K562 (cell line): Measurements from ENCODE around the gene CCDC175. TPM values are rescaled to one million over a fixed set of nuclear protein-coding genes. Genes with fewer than 3 reads are reported as not detected.

Experiments used
- ATAC-seq: fragments of 200-7000 bp; cut with Tn5 transposase; 3 replicates; pipeline ENCODE4 v1.9.1; 2020; ENCODE audit warnings: moderate library complexity
- BruUV-seq: library from RNA; stranded (reverse); fragments of 400-500 nt; replicated peaks from 2 replicates; lab custom pipeline; 2021; lab: Mats Ljungman, UMichigan
- CTCF ChIA-PET: fragments of 300-600 bp; formaldehyde crosslinking; extraction: SDS; loops from one replicate; lab custom pipeline; 2021; ENCODE audit warnings: low intra/inter-chr PET ratio; lab: Yijun Ruan, JAX
- POLR2A ChIA-PET: fragments of 300-600, 350-650 bp; sonication (Branson Sonifier 250); formaldehyde crosslinking; extraction: SDS; loops from one replicate; lab custom pipeline; 2021; ENCODE audit warnings: antibody characterized with exemption, inconsistent platforms; lab: Yijun Ruan, JAX
- DNase-seq, 4 experiments: peaks; one replicate each; pipeline versions ENCODE4 v3.0.0 to v3.0.0-alpha.2; 2011 to 2018; ENCODE audit warnings: low spot score in 3 of 4, mixed read lengths in 3 of 4; ENCODE audit errors: extremely low read depth in 1 of 4
- FAIRE-seq: peaks from 2 replicates; lab custom pipeline; 2011; peaks lifted over from hg19 to GRCh38; lab: Jason Lieb, UNC
- H2AFZ ChIP-seq: 2 replicates; pipeline ENCODE4 v1.6.0; 2011; ENCODE audit warnings: low read depth, low read length, control low read depth, inconsistent platforms
- H3K27ac ChIP-seq: fragments of 200-600 bp; 3 replicates; pipeline ENCODE4 v1.8.0; 2011; ENCODE audit warnings: low read depth, mild to moderate bottlenecking, control low read depth, inconsistent platforms, low read length, moderate library complexity, mixed read lengths; ENCODE audit errors: extremely low read depth
- H3K27me3 ChIP-seq, 2 experiments: fragments of 300-600 bp in 1 of 2; 2 replicates in 1 of 2; 3 replicates in 1 of 2; pipeline versions ENCODE4 v1.6.0 to v1.8.0; 2011; ENCODE audit warnings: inconsistent platforms in 2 of 2, low read length in 2 of 2, mild to moderate bottlenecking in 1 of 2, mixed read lengths in 1 of 2, moderate library complexity in 1 of 2; ENCODE audit not compliant: control insufficient read depth in 2 of 2, insufficient read depth in 2 of 2
- H3K36me3 ChIP-seq: fragments of 300-600 bp; 3 replicates; pipeline ENCODE4 v1.8.0; 2011; ENCODE audit warnings: mild to moderate bottlenecking, low read length, inconsistent platforms; ENCODE audit not compliant: control insufficient read depth, insufficient read depth
- H3K4me1 ChIP-seq, 2 experiments: fragments of 200-600 bp in 1 of 2; replicated peaks in 1 of 2; 2 replicates in 1 of 2; 3 replicates in 1 of 2; pipeline versions ENCODE4 v1.5.1 to v1.8.0; 2011; ENCODE audit warnings: inconsistent platforms in 2 of 2, low read length in 2 of 2, mild to moderate bottlenecking in 1 of 2, mixed read lengths in 1 of 2, moderate library complexity in 1 of 2; ENCODE audit not compliant: control insufficient read depth in 2 of 2, insufficient read depth in 2 of 2
- H3K4me2 ChIP-seq: 2 replicates; pipeline ENCODE4 v1.6.1; 2011; ENCODE audit warnings: low read length, control low read depth, inconsistent platforms, mixed read lengths; ENCODE audit not compliant: insufficient read depth
- H3K4me3 ChIP-seq: fragments of 200-600 bp; sonication (generic), shearing (Covaris generic); 2 replicates; pipeline ENCODE4 v1.5.1; 2016; ENCODE audit warnings: control low read depth, inconsistent platforms
- H3K79me2 ChIP-seq: fragments of 200-600 bp; 3 replicates; pipeline ENCODE4 v1.8.0; 2011; ENCODE audit warnings: low read length, inconsistent platforms; ENCODE audit not compliant: control insufficient read depth, insufficient read depth
- H3K9ac ChIP-seq, 2 experiments: 2 replicates each; pipeline versions ENCODE4 v1.6.0 to v1.6.1; 2011; ENCODE audit warnings: low read depth in 2 of 2, low read length in 2 of 2, control low read depth in 1 of 2, inconsistent platforms in 1 of 2, mild to moderate bottlenecking in 1 of 2, mixed read lengths in 1 of 2; ENCODE audit not compliant: insufficient read depth in 1 of 2
- H3K9me1 ChIP-seq: one replicate; pipeline ENCODE4 v1.6.0; 2011; ENCODE audit warnings: inconsistent platforms, mild to moderate bottlenecking, low read length, moderate library complexity; ENCODE audit not compliant: control insufficient read depth, insufficient read depth
- H3K9me3 ChIP-seq: replicated peaks from 2 replicates; pipeline ENCODE4 v1.5.1; 2011; ENCODE audit warnings: low read depth, low read length, inconsistent platforms; ENCODE audit not compliant: control insufficient read depth, insufficient read depth
- H4K20me1 ChIP-seq: replicated peaks from 2 replicates; pipeline ENCODE4 v1.6.1; 2011; ENCODE audit warnings: low read length, inconsistent platforms, mixed read lengths; ENCODE audit not compliant: control insufficient read depth, insufficient read depth
- HMG20B ChIP-seq: fragments of 250-450 bp; sonication (Bioruptor Pico); IDR thresholded peaks from 2 replicates; pipeline ENCODE4 v1.5.0; 2021; ENCODE audit warnings: mild to moderate bottlenecking
- MYC ChIP-seq, 2 experiments: fragments of 250-450 bp in 1 of 2; sonication (Bioruptor Pico) in 1 of 2; IDR thresholded peaks; 2 replicates each; pipeline versions ENCODE4 v1.5.1 to v1.6.1; 2012 to 2021; ENCODE audit warnings: low read depth in 2 of 2, borderline replicate concordance in 1 of 2, improper control_type of control experiment in 1 of 2, low read length in 1 of 2, mild to moderate bottlenecking in 1 of 2, moderate library complexity in 1 of 2
- NR1H2 ChIP-seq: sonication (generic); formaldehyde crosslinking; IDR thresholded peaks from 2 replicates; pipeline ENCODE4 v1.4.0; 2020; ENCODE audit warnings: mild to moderate bottlenecking, missing genetic modification reagents
- ZBTB33 ChIP-seq: sonication (generic); formaldehyde crosslinking; IDR thresholded peaks from 2 replicates; pipeline ENCODE4 v1.8.1; 2023; ENCODE audit warnings: mild to moderate bottlenecking, missing genetic modification reagents
- WGBS: fragments of 100-300 bp; shearing (Covaris generic); methylation state at CpG from one replicate; pipeline ENCODE4 v1.1.6; 2016; ENCODE audit warnings: low coverage, mixed read lengths; ENCODE audit not compliant: insufficient coverage; ENCODE audit errors: missing lambda C conversion rate; 5-methylcytosine and 5-hydroxymethylcytosine counted together
- in situ Hi-C: fragments of 300-500 bp; cut with MboI; formaldehyde crosslinking; loops from 4 replicates; pipeline ENCODE4 v1.15.0; 2018; ENCODE audit warnings: inconsistent platforms, mixed read lengths
- intact Hi-C: fragments of 100-400 bp; cut with micrococcal nuclease; formaldehyde crosslinking; loops from 2 replicates; pipeline ENCODE4 v1.14.2; 2022
- polyA plus RNA-seq, 8 experiments: library from polyadenylated mRNA; depleted of rRNA in 4 of 8; stranded (reverse) in 5 of 8; unstranded in 3 of 8; fragments of >200 nt; fragmentation: Nextera tagmentation in 2 of 8; fragmentation: Illumina TruSeq in 1 of 8; extraction: Ambion mirVana in 2 of 8; extraction: Trizol in 1 of 8; gene quantifications; 2 replicates each; pipeline versions ENCODE4 v1.2.1 to v1.2.3, GENCODE V29; 2011 to 2014; ENCODE audit warnings: inconsistent platforms in 1 of 8, missing spikeins in 1 of 8
- total RNA-seq, 7 experiments: library from RNA; depleted of rRNA in 6 of 7; stranded (reverse); fragments of >200 nt in 6 of 7; fragmentation: Illumina TruSeq in 2 of 7; extraction: Trizol in 2 of 7; gene quantifications; 2 replicates each; pipeline versions ENCODE4 v1.2.1 to v1.2.3, GENCODE V29; 2011 to 2021; ENCODE audit warnings: low replicate concordance in 1 of 7
- TF ChIP-seq, protein P1 (sequence below): fragments of 200-800 bp; sonication (Bioruptor generic); IDR thresholded peaks from 2 replicates; pipeline ENCODE4 v1.6.1; 2016; ENCODE audit warnings: missing genetic modification characterization, missing compliant biosample characterization

The CCDC175 gene
- total and polyA plus RNA-seq, 9 of the 15 experiments (the other 6 are each of a cell fraction or from before 2014, with no cell fraction given), result not detected

DNA sequence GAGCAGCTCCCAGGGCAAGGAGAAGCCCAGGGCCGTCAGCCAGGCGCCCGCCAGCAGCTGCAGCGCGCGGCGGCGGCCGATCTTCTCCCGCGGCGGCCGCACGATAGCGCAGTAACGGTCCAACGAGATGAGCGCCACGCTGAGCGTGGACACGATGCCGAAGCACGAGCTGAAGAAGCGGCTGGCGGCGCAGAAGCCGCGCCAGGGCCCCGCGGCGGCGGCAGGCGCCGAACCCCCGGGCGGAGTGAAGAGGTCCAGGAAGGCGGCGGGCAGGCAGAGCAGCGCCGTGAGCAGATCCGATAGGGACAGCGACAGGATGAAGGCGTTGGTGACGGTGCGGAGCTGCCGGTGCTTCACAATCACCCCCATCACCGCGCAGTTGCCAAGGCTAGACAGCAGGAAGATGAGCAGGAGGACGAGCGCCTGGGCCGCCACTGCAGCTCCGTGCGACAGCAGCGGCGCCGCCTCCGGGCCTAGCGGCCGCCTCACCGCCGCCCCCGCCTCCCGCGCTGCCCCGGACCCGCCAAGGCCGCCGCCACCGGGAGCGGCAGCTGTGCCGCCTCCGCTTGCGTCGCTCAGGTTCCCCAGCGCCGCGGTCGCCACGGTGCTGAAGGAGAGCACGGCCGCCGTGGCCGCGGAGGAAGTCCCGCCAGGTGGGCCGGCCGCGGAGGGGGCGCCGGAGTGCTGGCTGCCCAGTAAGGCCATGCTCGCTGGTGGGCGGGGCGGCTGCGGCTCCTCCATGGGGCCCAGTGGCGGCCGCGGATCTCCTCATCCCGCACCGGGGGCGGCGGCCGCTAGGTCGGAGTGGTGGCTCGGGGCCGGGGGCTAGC, 111.9 kb downstream of the CCDC175 start:
- Histone ChIP-seq H3K27me3 (no peaks in the 10 kb centered on the region), H3K9me3 (no peaks in the 10 kb centered on the region), H3K27ac (no peak overlapping the region), H2AFZ (no peak overlapping the region), H3K36me3 (peaks cover 21% of the 10 kb centered on the region), H3K9ac (no peak overlapping the region), H3K4me3 (no peak overlapping the region), H3K79me2 (no peaks in the 10 kb centered on the region), H4K20me1 (no peaks in the 10 kb centered on the region), H3K4me2 (no peak overlapping the region), H3K4me1 (no peaks in the 10 kb centered on the region), H3K9me1 (no peaks in the 10 kb centered on the region)
- POLR2A ChIA-PET, result interaction anchor here (0.6 to 0.7 kb wide), 2 partner anchors 13 to 15 kb away, joined by 3 read pairs; no protein-coding TSS in a partner anchor
- FAIRE-seq (no peak), ATAC-seq (no peak), DNase-seq (peak in 1 of 4 experiments; percentile 9)
- CTCF ChIA-PET, result no interaction called here
- in situ Hi-C loops (no loop called here), intact Hi-C loops (no loop called here)
- BruUV-seq, result no TSS peak
- 100% methylated on average over 3 of the region's 105 CpGs for WGBS
- TF ChIP-seq MYC (IDR thresholded peaks at IDR 0.05; ENCODE audit: low read depth, low read length) (no peak), MYC (CRISPR knock-in tag; IDR thresholded peaks at IDR 0.05; ENCODE audit: borderline replicate concordance, low read depth) (no peak), ZBTB33 (CRISPR knock-in tag) (peak; percentile 19; the same call in 1 of the 2 replicates), HMG20B (CRISPR knock-in tag) (no peak), NR1H2 (no peak)
- TF ChIP-seq, protein P1, sequence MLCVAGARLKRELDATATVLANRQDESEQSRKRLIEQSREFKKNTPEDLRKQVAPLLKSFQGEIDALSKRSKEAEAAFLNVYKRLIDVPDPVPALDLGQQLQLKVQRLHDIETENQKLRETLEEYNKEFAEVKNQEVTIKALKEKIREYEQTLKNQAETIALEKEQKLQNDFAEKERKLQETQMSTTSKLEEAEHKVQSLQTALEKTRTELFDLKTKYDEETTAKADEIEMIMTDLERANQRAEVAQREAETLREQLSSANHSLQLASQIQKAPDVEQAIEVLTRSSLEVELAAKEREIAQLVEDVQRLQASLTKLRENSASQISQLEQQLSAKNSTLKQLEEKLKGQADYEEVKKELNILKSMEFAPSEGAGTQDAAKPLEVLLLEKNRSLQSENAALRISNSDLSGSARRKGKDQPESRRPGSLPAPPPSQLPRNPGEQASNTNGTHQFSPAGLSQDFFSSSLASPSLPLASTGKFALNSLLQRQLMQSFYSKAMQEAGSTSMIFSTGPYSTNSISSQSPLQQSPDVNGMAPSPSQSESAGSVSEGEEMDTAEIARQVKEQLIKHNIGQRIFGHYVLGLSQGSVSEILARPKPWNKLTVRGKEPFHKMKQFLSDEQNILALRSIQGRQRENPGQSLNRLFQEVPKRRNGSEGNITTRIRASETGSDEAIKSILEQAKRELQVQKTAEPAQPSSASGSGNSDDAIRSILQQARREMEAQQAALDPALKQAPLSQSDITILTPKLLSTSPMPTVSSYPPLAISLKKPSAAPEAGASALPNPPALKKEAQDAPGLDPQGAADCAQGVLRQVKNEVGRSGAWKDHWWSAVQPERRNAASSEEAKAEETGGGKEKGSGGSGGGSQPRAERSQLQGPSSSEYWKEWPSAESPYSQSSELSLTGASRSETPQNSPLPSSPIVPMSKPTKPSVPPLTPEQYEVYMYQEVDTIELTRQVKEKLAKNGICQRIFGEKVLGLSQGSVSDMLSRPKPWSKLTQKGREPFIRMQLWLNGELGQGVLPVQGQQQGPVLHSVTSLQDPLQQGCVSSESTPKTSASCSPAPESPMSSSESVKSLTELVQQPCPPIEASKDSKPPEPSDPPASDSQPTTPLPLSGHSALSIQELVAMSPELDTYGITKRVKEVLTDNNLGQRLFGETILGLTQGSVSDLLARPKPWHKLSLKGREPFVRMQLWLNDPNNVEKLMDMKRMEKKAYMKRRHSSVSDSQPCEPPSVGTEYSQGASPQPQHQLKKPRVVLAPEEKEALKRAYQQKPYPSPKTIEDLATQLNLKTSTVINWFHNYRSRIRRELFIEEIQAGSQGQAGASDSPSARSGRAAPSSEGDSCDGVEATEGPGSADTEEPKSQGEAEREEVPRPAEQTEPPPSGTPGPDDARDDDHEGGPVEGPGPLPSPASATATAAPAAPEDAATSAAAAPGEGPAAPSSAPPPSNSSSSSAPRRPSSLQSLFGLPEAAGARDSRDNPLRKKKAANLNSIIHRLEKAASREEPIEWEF (CRISPR knock-in tag), result no peak
